ENCODE results near the gene LRRC18.

LRRC18 gene

GRCh38 chr10:48880016-48880705 is 59.5 kb downstream of the LRRC18 start:
- no peak for DNase-seq (ENCODE audit: low spot score)

GRCh38 chr10:48879451-48879850 is 60.2 kb downstream of the LRRC18 start:
- no peak for DNase-seq (ENCODE audit: low spot score)

- no peak for DNase-seq (ENCODE audit: low spot score)
Observed at GRCh38 chr10:48878091-48878490, 61.5 kb downstream of the LRRC18 start.

GRCh38 chr10:48872234-48872633 is 67.4 kb downstream of the LRRC18 start:
- no peak for DNase-seq (ENCODE audit: low spot score)

Measured in D341Med (cell line).